ENCODE measurements around the gene ZNF318.

- no peak for TF ChIP-seq TAF1 (IDR thresholded peaks at IDR 0.05; ENCODE audit: borderline replicate concordance, low read depth, low read length)
- no peak for TF ChIP-seq POLR2AphosphoS5 (IDR thresholded peaks at IDR 0.05; ENCODE audit: low read depth, low read length)
- TF ChIP-seq POLR2A (IDR thresholded peaks at IDR 0.05; ENCODE audit: low read depth, low read length) = no peak
Observed at GRCh38 chr6:43334466-43335095, 34.9 kb downstream of the ZNF318 start.

Data from GM12892 (cell line).